PC-9 (cell line): ENCODE data around the gene HES7.

Experiments used
- CTCF ChIP-seq: fragments of 200-600 bp; sonication (generic); conservative IDR thresholded peaks from 2 replicates; pipeline ENCODE4 v1.6.1; 2017; ENCODE audit warnings: mixed run types, antibody characterized with exemption, mild to moderate bottlenecking, moderate library complexity
- EZH2 ChIP-seq: fragments of 200-600 bp; sonication (generic); IDR thresholded peaks from 2 replicates; pipeline ENCODE4 v1.8.0; 2017; ENCODE audit warnings: antibody characterized with exemption, low read depth

- TF ChIP-seq CTCF (no peak), EZH2 (no peak)
These were observed 797 bp downstream of the HES7 start for GRCh38 chr17:8122924-8123694.
